Glutamatergic neuron (in vitro differentiated cells): Measurements from ENCODE around the gene NT5DC4. TPM values are rescaled to one million over a fixed set of nuclear protein-coding genes. Genes with fewer than 3 reads are reported as not detected.

Source experiments
- DNase-seq: peaks from one replicate; pipeline ENCODE4 v3.0.0; 2022
- H3K27ac Mint-ChIP-seq: one replicate; pipeline ENCODE4 v1.8.0; 2020; ENCODE audit warnings: mild to moderate bottlenecking, mixed read lengths, inconsistent platforms; ENCODE audit not compliant: unreplicated experiment
- H3K27me3 Mint-ChIP-seq: one replicate; pipeline ENCODE4 v1.8.0; 2020; ENCODE audit warnings: mild to moderate bottlenecking, moderate library complexity, mixed read lengths, inconsistent platforms; ENCODE audit not compliant: unreplicated experiment
- H3K36me3 Mint-ChIP-seq: one replicate; pipeline ENCODE4 v1.8.0; 2020; ENCODE audit warnings: mild to moderate bottlenecking, mixed read lengths, inconsistent platforms; ENCODE audit not compliant: unreplicated experiment
- H3K4me1 Mint-ChIP-seq: one replicate; pipeline ENCODE4 v1.8.0; 2020; ENCODE audit warnings: mild to moderate bottlenecking, low read depth, mixed read lengths, inconsistent platforms; ENCODE audit not compliant: unreplicated experiment
- H3K4me3 Mint-ChIP-seq: one replicate; pipeline ENCODE4 v1.8.0; 2020; ENCODE audit warnings: mild to moderate bottlenecking, mixed read lengths, inconsistent platforms; ENCODE audit not compliant: unreplicated experiment
- H3K9me3 Mint-ChIP-seq: one replicate; pipeline ENCODE4 v1.8.0; 2020; ENCODE audit warnings: mild to moderate bottlenecking, moderate library complexity, mixed read lengths, inconsistent platforms; ENCODE audit not compliant: unreplicated experiment
- CTCF ChIP-seq: fragments of 200-600 bp; sonication (generic); IDR thresholded peaks from one replicate; pipeline ENCODE4 v1.5.0; 2021; ENCODE audit not compliant: partially characterized antibody, unreplicated experiment
- total RNA-seq: library from RNA; stranded (reverse); fragmentation: NEBNext Ultra II Directional; extraction: Animal tissue kit (Norgen Biotek cat#: 25700); gene quantifications from one replicate; pipeline ENCODE4 v1.2.1, GENCODE V29; 2021; ENCODE audit not compliant: unreplicated experiment

The NT5DC4 gene
- total RNA-seq, 1 donor from 2014 or later: not detected

- H3K27me3 Mint-ChIP-seq: no peaks in the 10 kb centered on the region
- no peaks in the 10 kb centered on the region for H3K9me3 Mint-ChIP-seq
These were observed 21.8 kb upstream of the NT5DC4 start for GRCh38 chr2:112698834-112699515.

GRCh38 chr2:112699984-112700667 is 20.7 kb upstream of the NT5DC4 start:
- Mint-ChIP-seq H3K9me3 (no peaks in the 10 kb centered on the region), H3K4me3 (no peak overlapping the region), H3K27me3 (no peaks in the 10 kb centered on the region), H3K4me1 (no peaks in the 10 kb centered on the region), H3K36me3 (peaks cover 4% of the 10 kb centered on the region), H3K27ac (no peak overlapping the region)
- DNase-seq: no peak
- TF ChIP-seq CTCF: no peak

More at GRCh38 chr2:112698834-112699515, 21.8 kb upstream of the NT5DC4 start:
- Mint-ChIP-seq H3K36me3 (no peaks in the 10 kb centered on the region), H3K27ac (no peak overlapping the region), H3K4me1 (no peaks in the 10 kb centered on the region), H3K4me3 (no peak overlapping the region)
- DNase-seq: no peak
- TF ChIP-seq CTCF: no peak

- no peaks in the 10 kb centered on the region for H3K4me1 Mint-ChIP-seq
- peaks cover 4% of the 10 kb centered on the region for H3K36me3 Mint-ChIP-seq
- DNase-seq: no peak
- H3K9me3 Mint-ChIP-seq: no peaks in the 10 kb centered on the region
- TF ChIP-seq CTCF: no peak
- H3K27ac Mint-ChIP-seq: no peak overlapping the region
- no peaks in the 10 kb centered on the region for H3K27me3 Mint-ChIP-seq
- H3K4me3 Mint-ChIP-seq: no peak overlapping the region
These were observed 19.8 kb upstream of the NT5DC4 start for GRCh38 chr2:112701052-112701451.

- Mint-ChIP-seq H3K4me3 (no peak overlapping the region), H3K27ac (no peak overlapping the region), H3K4me1 (no peaks in the 10 kb centered on the region), H3K27me3 (no peaks in the 10 kb centered on the region), H3K36me3 (peaks cover 4% of the 10 kb centered on the region), H3K9me3 (no peaks in the 10 kb centered on the region)
- no peak for DNase-seq
- TF ChIP-seq CTCF: no peak
These were observed 17.1 kb upstream of the NT5DC4 start for GRCh38 chr2:112703684-112704083.

- Mint-ChIP-seq H3K4me3 (no peak overlapping the region), H3K4me1 (peaks cover 2% of the 10 kb centered on the region), H3K36me3 (peaks cover 4% of the 10 kb centered on the region), H3K27ac (no peak overlapping the region), H3K9me3 (no peaks in the 10 kb centered on the region), H3K27me3 (no peaks in the 10 kb centered on the region)
- TF ChIP-seq CTCF: no peak
- DNase-seq: no peak
These were observed 15.2 kb upstream of the NT5DC4 start for GRCh38 chr2:112705575-112705974.
